ENCODE results near the gene VAC14. TPM values are rescaled to one million over a fixed set of nuclear protein-coding genes. Genes with fewer than 3 reads are reported as not detected.

The VAC14 gene
- total and polyA plus RNA-seq, 2 experiments from 2014 or later = 62.8 to 63.9 TPM

DNA sequence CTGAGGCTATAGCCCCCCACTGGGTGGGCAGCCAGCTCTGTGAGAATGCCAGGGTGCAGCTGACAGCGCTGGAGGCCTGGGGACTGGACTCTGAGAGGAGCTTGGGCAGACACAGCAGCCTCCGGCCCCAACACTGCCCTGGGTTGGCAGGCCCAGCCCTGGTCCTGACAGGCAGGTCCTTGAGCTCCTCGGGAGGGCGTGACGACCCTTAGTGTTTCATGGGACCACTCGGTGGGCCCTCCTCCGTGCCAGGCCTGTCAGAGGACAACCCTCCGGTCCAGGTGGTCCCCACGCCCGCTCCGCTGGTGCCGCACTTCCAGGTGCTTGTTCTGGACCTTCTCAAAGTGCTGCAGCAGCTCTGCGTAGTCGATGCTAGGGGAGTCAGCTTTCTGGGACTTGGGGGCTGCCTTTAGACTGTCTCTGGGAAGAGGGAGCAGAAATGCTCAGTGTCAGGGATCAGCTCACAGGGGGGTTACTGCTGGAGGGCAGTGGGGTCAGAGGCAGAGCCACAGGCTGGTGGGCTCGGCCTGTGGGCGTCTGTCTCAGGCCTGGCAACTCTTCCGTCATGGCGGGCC is 113.2 kb downstream of the VAC14 start:
- H3K27me3 ChIP-seq = no peaks in the 10 kb centered on the region
- H3K36me3 ChIP-seq = no peaks in the 10 kb centered on the region
- DNase-seq (ENCODE audit: low read depth in 1 of 2, low spot score in 1 of 2) = no peak
- H3K4me3 ChIP-seq = no peak overlapping the region
- TF ChIP-seq, protein P1, sequence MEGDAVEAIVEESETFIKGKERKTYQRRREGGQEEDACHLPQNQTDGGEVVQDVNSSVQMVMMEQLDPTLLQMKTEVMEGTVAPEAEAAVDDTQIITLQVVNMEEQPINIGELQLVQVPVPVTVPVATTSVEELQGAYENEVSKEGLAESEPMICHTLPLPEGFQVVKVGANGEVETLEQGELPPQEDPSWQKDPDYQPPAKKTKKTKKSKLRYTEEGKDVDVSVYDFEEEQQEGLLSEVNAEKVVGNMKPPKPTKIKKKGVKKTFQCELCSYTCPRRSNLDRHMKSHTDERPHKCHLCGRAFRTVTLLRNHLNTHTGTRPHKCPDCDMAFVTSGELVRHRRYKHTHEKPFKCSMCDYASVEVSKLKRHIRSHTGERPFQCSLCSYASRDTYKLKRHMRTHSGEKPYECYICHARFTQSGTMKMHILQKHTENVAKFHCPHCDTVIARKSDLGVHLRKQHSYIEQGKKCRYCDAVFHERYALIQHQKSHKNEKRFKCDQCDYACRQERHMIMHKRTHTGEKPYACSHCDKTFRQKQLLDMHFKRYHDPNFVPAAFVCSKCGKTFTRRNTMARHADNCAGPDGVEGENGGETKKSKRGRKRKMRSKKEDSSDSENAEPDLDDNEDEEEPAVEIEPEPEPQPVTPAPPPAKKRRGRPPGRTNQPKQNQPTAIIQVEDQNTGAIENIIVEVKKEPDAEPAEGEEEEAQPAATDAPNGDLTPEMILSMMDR (IDR thresholded peaks at IDR 0.05; ENCODE audit: low read depth, low read length) = no peak
- H3K9me3 ChIP-seq (ENCODE audit: low read depth) = no peaks in the 10 kb centered on the region
- H3K4me1 ChIP-seq (ENCODE audit: low read depth) = peaks cover 60% of the 10 kb centered on the region
- peak overlapping the region; percentile 90 for H3K27ac ChIP-seq

DNA sequence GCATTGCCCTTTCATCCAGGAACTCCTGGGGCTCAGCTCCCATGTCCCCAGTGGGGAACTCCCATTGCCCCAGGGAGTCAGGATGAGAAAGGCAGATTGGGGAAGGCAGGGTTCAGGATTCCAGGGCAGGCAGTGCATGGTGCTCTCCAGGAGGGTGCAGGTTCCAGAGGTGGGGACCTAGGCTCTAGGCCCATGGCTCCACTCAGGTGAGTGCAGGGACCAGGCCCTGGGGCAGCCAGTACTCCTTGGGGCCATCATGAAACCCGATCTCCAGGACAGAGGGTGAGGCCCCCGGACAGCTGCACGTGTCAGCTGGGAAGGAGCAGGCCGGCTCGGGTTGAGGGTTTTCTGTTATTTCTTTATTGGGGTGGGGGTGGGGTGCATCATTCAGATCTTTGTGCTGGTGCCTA is 113.9 kb downstream of the VAC14 start:
- no peaks in the 10 kb centered on the region for H3K36me3 ChIP-seq
- no peaks in the 10 kb centered on the region for H3K9me3 ChIP-seq (ENCODE audit: low read depth)
- no peaks in the 10 kb centered on the region for H3K27me3 ChIP-seq
- TF ChIP-seq, protein P1 (IDR thresholded peaks at IDR 0.05; ENCODE audit: low read depth, low read length) = no peak
- H3K27ac ChIP-seq = peak overlapping the region; percentile 90
- no peak for DNase-seq (ENCODE audit: low read depth in 1 of 2, low spot score in 1 of 2)
- H3K4me1 ChIP-seq (ENCODE audit: low read depth) = peaks cover 53% of the 10 kb centered on the region
- H3K4me3 ChIP-seq = no peak overlapping the region

DNA sequence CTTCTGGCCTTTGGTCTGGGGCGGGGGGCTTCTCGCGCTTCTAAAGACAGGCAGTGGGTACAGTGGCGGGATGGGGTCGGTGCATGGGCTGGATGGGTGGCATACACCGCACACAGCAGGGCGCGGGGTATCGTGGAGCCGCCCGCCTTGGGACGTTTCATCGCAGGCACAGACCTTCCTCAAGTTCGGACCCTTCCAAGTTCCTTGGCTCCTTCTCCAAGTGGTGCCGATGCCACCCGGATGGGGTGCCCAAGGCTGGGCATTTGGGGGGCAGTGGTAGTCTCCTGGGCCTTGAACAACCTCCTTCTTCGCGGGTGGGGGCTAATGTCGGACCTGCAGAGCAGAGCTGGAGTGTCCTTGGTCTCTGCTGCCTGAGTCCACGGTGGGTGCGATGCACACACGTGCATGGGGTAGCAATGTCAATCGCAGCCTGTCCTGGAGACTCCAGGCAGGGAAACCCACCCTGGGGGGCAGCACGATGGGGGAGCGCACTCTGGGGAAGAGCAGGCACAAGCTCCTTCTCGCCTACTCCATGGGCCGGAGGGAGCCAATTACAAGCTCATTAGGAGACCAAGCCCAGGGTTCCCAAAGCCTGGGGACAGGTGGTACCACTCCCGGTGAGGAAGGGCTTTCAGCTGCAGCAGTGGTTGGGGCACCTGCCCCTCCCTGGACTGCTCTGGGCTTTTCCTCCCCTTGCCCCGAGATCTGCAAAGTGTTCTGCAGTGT is 114.4 kb downstream of the VAC14 start:
- DNase-seq (ENCODE audit: low read depth in 1 of 2, low spot score in 1 of 2) = no peak
- TF ChIP-seq, protein P1 (IDR thresholded peaks at IDR 0.05; ENCODE audit: low read depth, low read length) = no peak
- Histone ChIP-seq H3K36me3 (no peaks in the 10 kb centered on the region), H3K9me3 (ENCODE audit: low read depth) (no peaks in the 10 kb centered on the region), H3K4me1 (ENCODE audit: low read depth) (peaks cover 48% of the 10 kb centered on the region), H3K4me3 (peak overlapping the region; percentile 6), H3K27ac (peak overlapping the region; percentile 75), H3K27me3 (no peaks in the 10 kb centered on the region)

DNA sequence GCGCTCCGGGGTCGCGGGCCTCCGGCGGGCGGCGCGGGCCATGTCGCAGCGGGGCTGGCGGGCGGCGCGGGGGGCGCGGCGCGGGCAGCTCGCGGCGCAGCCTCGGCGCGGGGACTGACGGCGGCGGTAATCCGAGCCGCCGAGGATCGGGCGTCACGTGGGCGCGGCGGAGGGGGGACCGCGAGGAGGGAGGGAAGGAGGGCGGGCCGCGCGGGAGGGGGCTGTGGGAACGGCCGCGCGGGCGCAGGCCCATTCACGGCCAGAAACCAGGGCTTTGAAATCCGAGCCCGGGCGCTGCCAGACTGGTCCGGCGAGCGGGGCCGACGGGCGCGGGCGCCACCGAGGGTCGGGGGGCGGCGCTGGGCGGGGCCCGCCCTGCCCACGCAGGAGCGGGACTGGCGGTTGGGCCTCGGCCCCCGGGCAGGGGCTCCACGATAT is 115.0 kb downstream of the VAC14 start, which contains the start of gene MTSS2:
TSS of gene MTSS2 (minus strand) at position 116 of the 438 bp plus-strand sequence. CDS start 262 bp downstream, outside the sequence.
- Histone ChIP-seq H3K4me1 (ENCODE audit: low read depth) (peaks cover 42% of the 10 kb centered on the region), H3K27ac (peak within 1 kb of the TSS; percentile 75), H3K9me3 (ENCODE audit: low read depth) (no peaks in the 10 kb centered on the region), H3K27me3 (no peaks in the 10 kb centered on the region), H3K36me3 (no peaks in the 10 kb centered on the region), H3K4me3 (peak within 1 kb of the TSS; percentile 80)
- TF ChIP-seq, protein P1 (IDR thresholded peaks at IDR 0.05; ENCODE audit: low read depth, low read length) = no peak
- DNase-seq (ENCODE audit: low read depth in 1 of 2, low spot score in 1 of 2) = peak; percentile 91 to 97

DNA sequence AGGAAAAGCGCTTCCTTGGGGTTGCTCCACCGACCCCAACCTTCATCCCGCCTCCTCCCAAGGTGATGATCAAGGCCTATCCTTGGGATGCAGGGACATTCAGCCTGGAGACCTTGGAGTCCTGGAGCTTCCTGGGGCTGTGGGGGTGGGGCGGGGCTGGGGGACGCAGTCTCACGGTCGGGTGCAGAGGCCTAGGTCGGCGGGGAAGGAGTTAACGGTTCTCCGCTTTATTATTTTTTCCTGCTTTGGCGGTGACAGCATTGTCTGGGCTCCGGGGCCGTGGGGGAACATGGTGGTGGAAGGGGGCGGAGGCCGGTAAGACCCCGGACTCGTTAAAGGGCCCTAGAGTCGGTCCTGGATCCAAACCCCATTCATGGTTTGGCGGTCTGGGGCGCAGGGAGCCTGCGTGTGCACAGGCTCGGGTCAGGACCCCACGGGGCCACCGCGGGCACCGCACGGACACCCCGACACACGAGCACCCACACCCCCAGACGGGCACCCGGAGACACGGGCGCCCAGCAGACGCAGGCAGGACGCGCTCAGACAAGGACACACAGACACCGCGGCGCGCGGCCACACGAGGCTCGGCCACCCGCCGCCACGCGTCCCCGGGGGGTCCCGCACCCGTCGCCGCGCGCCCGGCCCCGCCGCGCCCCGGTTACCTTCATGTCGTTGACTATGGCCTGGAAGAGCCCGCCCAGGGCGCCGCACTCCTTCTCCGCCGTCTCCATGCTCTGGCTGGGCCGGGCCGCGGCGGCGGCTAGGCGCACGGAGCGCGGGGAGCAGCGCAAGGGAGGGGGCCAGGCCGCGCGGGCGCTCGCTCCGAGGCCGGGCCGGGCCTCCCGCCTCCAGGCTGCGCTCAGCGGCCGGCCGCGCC is 115.7 kb downstream of the VAC14 start:
- Histone ChIP-seq H3K4me3 (peak overlapping the region; percentile 80), H3K4me1 (ENCODE audit: low read depth) (peaks cover 37% of the 10 kb centered on the region), H3K36me3 (peaks cover under 1% of the 10 kb centered on the region), H3K27ac (peak overlapping the region; percentile 68), H3K9me3 (ENCODE audit: low read depth) (no peaks in the 10 kb centered on the region), H3K27me3 (no peaks in the 10 kb centered on the region)
- DNase-seq (ENCODE audit: low read depth in 1 of 2, low spot score in 1 of 2) = peak; percentile 42 to 47
- TF ChIP-seq, protein P1 (IDR thresholded peaks at IDR 0.05; ENCODE audit: low read depth, low read length) = no peak

All from cardiac muscle cell (in vitro differentiated cells and primary cell).